Thyroid gland (tissue), 4 donors: ENCODE data around the gene ELAC2. TPM values are rescaled to one million over a fixed set of nuclear protein-coding genes. Genes with fewer than 3 reads are reported as not detected.
A peak's percentile ranks its signal among the peaks of the same experiment; 100 is the strongest.

Source experiments
- DNase-seq, 2 donors: peaks; one replicate each; pipeline ENCODE4 v3.0.0-alpha.2; 2019
- H3K27ac ChIP-seq, 3 donors: fragments of 200-600 bp; sonication (generic); 1 replicate in 2 of 3; 2 replicates in 1 of 3; pipeline ENCODE4 v1.5.1; 2016 to 2019; ENCODE audit warnings: mild to moderate bottlenecking in 1 of 3, moderate library complexity in 1 of 3
- H3K27me3 ChIP-seq: fragments of 200-600 bp; sonication (generic); one replicate; pipeline ENCODE4 v1.5.1; 2019
- H3K36me3 ChIP-seq, 2 donors: fragments of 200-600 bp; sonication (generic); one replicate each; pipeline ENCODE4 v1.5.1; 2016 to 2019
- H3K4me1 ChIP-seq, 2 donors: fragments of 200-600 bp; sonication (generic); one replicate each; pipeline ENCODE4 v1.5.1; 2017 to 2019
- H3K4me3 ChIP-seq, 3 donors: fragments of 200-600 bp; sonication (generic); replicated peaks in 1 of 3; 1 replicate in 2 of 3; 2 replicates in 1 of 3; pipeline ENCODE4 v1.5.1; 2016; ENCODE audit warnings: mild to moderate bottlenecking in 1 of 3
- H3K9me3 ChIP-seq: fragments of 200-600 bp; sonication (generic); one replicate; pipeline ENCODE4 v1.5.1; 2017
- CTCF ChIP-seq, 6 experiments: fragments of 200-600 bp in 3 of 6; fragments of 450-650 bp in 3 of 6; sonication (generic) in 3 of 6; IDR thresholded peaks; one replicate each; pipeline ENCODE4 v1.5.1; 2016 to 2019; ENCODE audit warnings: antibody characterized with exemption in 6 of 6, mild to moderate bottlenecking in 2 of 6, inconsistent platforms in 1 of 6, moderate library complexity in 1 of 6
- POLR2A ChIP-seq, 2 donors: fragments of 450-650 bp; IDR thresholded peaks; one replicate each; pipeline ENCODE4 v1.6.1; 2017; ENCODE audit warnings: antibody characterized with exemption in 2 of 2, mild to moderate bottlenecking in 2 of 2, moderate library complexity in 1 of 2
- WGBS, 2 donors: methylation state at CpG; one replicate each; pipeline ENCODE4 v1.1.5; 2017; 5-methylcytosine and 5-hydroxymethylcytosine counted together
- intact Hi-C: fragments of 100-400 bp; cut with DNase I; formaldehyde crosslinking; loops from one replicate; pipeline ENCODE4 v1.15.1; 2023
- total RNA-seq, 4 donors: library from RNA; depleted of rRNA; stranded (reverse); fragments of >200 nt; gene quantifications; one replicate each; pipeline ENCODE4 v1.2.3, GENCODE V29; 2016

Gene ELAC2
- total RNA-seq, 4 donors from 2014 or later, result 46.6 to 88.9 (median 84.6) TPM

GRCh38 chr17:12985431-12986293, 32.2 kb downstream of the ELAC2 start:
- WGBS, 2 donors, result 53 to 59% methylated on average over 14 of the region's 14 CpGs
- H3K27me3 ChIP-seq, result no peaks in the 10 kb centered on the region
- intact Hi-C loops, result loop anchor here (10.0 kb wide), 1 partner anchor 191 kb away; no protein-coding TSS in a partner anchor
- DNase-seq, result peak; percentile 79 to 85
- H3K27ac ChIP-seq, result peak overlapping the region; percentile 28 to 55 (median 39)
- H3K4me1 ChIP-seq, result peaks cover 4 to 49% of the 10 kb centered on the region in 2 donors
- H3K4me3 ChIP-seq, result no peak overlapping the region
- H3K9me3 ChIP-seq, result no peaks in the 10 kb centered on the region
- TF ChIP-seq CTCF (IDR thresholded peaks at IDR 0.05) (no peak), POLR2A (IDR thresholded peaks at IDR 0.05) (no peak)
- peaks cover 0 to 5% of the 10 kb centered on the region in 2 donors for H3K36me3 ChIP-seq

- peak; percentile 28 to 37 for DNase-seq
- Histone ChIP-seq H3K27ac (peak overlapping the region; percentile 28 to 55 (median 39)), H3K27me3 (no peaks in the 10 kb centered on the region), H3K36me3 (no peaks in the 10 kb centered on the region), H3K4me3 (no peak overlapping the region), H3K9me3 (no peaks in the 10 kb centered on the region), H3K4me1 (peaks cover 0 to 39% of the 10 kb centered on the region in 2 donors)
- intact Hi-C loops, result loop anchor here (10.0 kb wide), 1 partner anchor 189 kb away; no protein-coding TSS in a partner anchor
- WGBS, 2 donors, result 78 to 79% methylated on average over 20 to 21 of the region's 21 CpGs
- TF ChIP-seq CTCF (IDR thresholded peaks at IDR 0.05) (no peak), POLR2A (IDR thresholded peaks at IDR 0.05) (no peak)
Measured at GRCh38 chr17:12983991-12984884, 33.6 kb downstream of the ELAC2 start.

GRCh38 chr17:12982224-12982623, 35.6 kb downstream of the ELAC2 start:
- peaks cover 0 to 34% of the 10 kb centered on the region in 2 donors for H3K4me1 ChIP-seq
- WGBS, 2 donors, result 86 to 91% methylated on average over 6 of the region's 6 CpGs
- intact Hi-C loops, result loop anchor here (10.0 kb wide), 1 partner anchor 187 kb away; no protein-coding TSS in a partner anchor
- no peak overlapping the region for H3K27ac ChIP-seq
- H3K4me3 ChIP-seq, result no peak overlapping the region
- H3K9me3 ChIP-seq, result no peaks in the 10 kb centered on the region
- no peak for DNase-seq
- no peaks in the 10 kb centered on the region for H3K27me3 ChIP-seq
- H3K36me3 ChIP-seq, result no peaks in the 10 kb centered on the region
- TF ChIP-seq POLR2A (IDR thresholded peaks at IDR 0.05) (no peak), CTCF (IDR thresholded peaks at IDR 0.05) (no peak)

- intact Hi-C loops, result loop anchor here (10.0 kb wide), 1 partner anchor 185 kb away; no protein-coding TSS in a partner anchor
- TF ChIP-seq CTCF (IDR thresholded peaks at IDR 0.05), result no peak
- TF ChIP-seq POLR2A (IDR thresholded peaks at IDR 0.05), result no peak
- no peaks in the 10 kb centered on the region for H3K9me3 ChIP-seq
- WGBS, 2 donors, result 93 to 95% methylated on average over 10 to 12 of the region's 12 CpGs
- H3K27me3 ChIP-seq, result no peaks in the 10 kb centered on the region
- no peak overlapping the region for H3K4me3 ChIP-seq
- no peak for DNase-seq
- H3K4me1 ChIP-seq, result peaks cover 0 to 13% of the 10 kb centered on the region in 2 donors
- no peaks in the 10 kb centered on the region for H3K36me3 ChIP-seq
- no peak overlapping the region for H3K27ac ChIP-seq
Measured at GRCh38 chr17:12979826-12980500, 37.9 kb downstream of the ELAC2 start.
